Osteocyte (in vitro differentiated cells): ENCODE results near the gene SPTA1. TPM values are rescaled to one million over a fixed set of nuclear protein-coding genes. Genes with fewer than 3 reads are reported as not detected.

Source experiments
- DNase-seq: peaks from one replicate; pipeline ENCODE4 v3.0.0; 2021; ENCODE audit warnings: mixed read lengths; ENCODE audit not compliant: unreplicated experiment; ENCODE audit errors: extremely low spot score
- H3K27ac Mint-ChIP-seq: one replicate; pipeline ENCODE4 v1.8.0; 2021; ENCODE audit warnings: mild to moderate bottlenecking, mixed read lengths; ENCODE audit not compliant: unreplicated experiment
- H3K27me3 Mint-ChIP-seq: one replicate; pipeline ENCODE4 v1.8.0; 2021; ENCODE audit warnings: mixed read lengths; ENCODE audit not compliant: unreplicated experiment
- H3K36me3 Mint-ChIP-seq: one replicate; pipeline ENCODE4 v1.8.0; 2021; ENCODE audit warnings: mixed read lengths; ENCODE audit not compliant: unreplicated experiment
- H3K4me1 Mint-ChIP-seq: one replicate; pipeline ENCODE4 v1.8.0; 2021; ENCODE audit warnings: mixed read lengths; ENCODE audit not compliant: unreplicated experiment
- H3K4me3 Mint-ChIP-seq: one replicate; pipeline ENCODE4 v1.8.0; 2021; ENCODE audit warnings: mild to moderate bottlenecking, moderate library complexity, mixed read lengths; ENCODE audit not compliant: unreplicated experiment
- H3K9me3 Mint-ChIP-seq: one replicate; pipeline ENCODE4 v1.8.0; 2021; ENCODE audit warnings: mixed read lengths; ENCODE audit not compliant: unreplicated experiment
- total RNA-seq: library from RNA; stranded (reverse); gene quantifications from 2 replicates; pipeline ENCODE4 v1.2.1, GENCODE V29; 2021
- TF ChIP-seq, protein P1 (sequence below): fragments of 200-600 bp; sonication (generic); IDR thresholded peaks from 2 replicates; pipeline ENCODE4 v1.5.0; 2021; ENCODE audit warnings: antibody characterized with exemption, mild to moderate bottlenecking, moderate library complexity

SPTA1 gene
- total RNA-seq, 1 donor from 2014 or later, result not detected

DNA sequence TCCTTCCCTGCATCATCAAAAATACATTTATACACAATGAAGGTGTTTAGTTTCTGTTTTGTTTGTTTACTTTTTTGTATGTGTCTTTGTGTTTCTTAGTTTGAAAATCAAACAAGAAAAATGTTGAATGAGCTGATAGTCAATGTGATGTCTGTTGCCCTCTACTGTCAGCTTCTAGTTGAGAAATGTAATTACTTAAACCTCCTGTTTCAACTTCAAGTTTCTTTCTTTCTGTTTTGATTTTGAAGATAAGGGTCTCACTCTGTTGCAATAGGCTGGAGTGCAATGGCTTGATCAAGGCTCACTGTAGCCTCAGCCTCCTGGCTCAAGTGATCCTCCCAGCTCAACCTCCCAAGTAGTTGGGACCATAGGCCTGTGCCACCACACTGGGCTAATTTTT lies 37.5 kb downstream of the SPTA1 start:
- no peaks in the 10 kb centered on the region for H3K27me3 Mint-ChIP-seq
- H3K4me3 Mint-ChIP-seq, result no peak overlapping the region
- no peaks in the 10 kb centered on the region for H3K36me3 Mint-ChIP-seq
- no peaks in the 10 kb centered on the region for H3K9me3 Mint-ChIP-seq
- TF ChIP-seq, protein P1, sequence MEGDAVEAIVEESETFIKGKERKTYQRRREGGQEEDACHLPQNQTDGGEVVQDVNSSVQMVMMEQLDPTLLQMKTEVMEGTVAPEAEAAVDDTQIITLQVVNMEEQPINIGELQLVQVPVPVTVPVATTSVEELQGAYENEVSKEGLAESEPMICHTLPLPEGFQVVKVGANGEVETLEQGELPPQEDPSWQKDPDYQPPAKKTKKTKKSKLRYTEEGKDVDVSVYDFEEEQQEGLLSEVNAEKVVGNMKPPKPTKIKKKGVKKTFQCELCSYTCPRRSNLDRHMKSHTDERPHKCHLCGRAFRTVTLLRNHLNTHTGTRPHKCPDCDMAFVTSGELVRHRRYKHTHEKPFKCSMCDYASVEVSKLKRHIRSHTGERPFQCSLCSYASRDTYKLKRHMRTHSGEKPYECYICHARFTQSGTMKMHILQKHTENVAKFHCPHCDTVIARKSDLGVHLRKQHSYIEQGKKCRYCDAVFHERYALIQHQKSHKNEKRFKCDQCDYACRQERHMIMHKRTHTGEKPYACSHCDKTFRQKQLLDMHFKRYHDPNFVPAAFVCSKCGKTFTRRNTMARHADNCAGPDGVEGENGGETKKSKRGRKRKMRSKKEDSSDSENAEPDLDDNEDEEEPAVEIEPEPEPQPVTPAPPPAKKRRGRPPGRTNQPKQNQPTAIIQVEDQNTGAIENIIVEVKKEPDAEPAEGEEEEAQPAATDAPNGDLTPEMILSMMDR, result no peak
- DNase-seq, result no peak
- H3K4me1 Mint-ChIP-seq, result no peaks in the 10 kb centered on the region
- no peak overlapping the region for H3K27ac Mint-ChIP-seq

DNA sequence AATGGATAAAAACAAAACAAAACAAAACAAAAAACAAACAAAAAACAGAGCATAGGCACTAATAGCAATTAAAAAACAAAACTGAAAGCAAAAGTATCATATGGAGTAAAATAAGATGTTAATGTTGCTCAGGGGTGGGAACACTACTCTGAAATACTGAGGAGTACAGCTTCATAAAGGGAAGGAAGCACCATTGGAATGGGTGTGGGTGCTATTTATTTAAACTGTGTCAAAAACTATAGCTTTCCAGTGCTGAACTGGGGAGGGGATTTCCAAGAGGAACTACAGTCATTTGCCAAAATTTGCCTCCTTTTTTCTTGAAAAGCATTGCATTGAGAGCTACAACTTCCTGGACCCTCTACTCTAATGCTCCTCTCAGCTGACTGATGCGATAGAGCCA lies 40.0 kb downstream of the SPTA1 start:
- H3K9me3 Mint-ChIP-seq, result no peaks in the 10 kb centered on the region
- H3K27ac Mint-ChIP-seq, result no peak overlapping the region
- TF ChIP-seq, protein P1, result no peak
- H3K4me1 Mint-ChIP-seq, result no peaks in the 10 kb centered on the region
- no peaks in the 10 kb centered on the region for H3K27me3 Mint-ChIP-seq
- no peak for DNase-seq
- no peak overlapping the region for H3K4me3 Mint-ChIP-seq
- H3K36me3 Mint-ChIP-seq, result no peaks in the 10 kb centered on the region

DNA sequence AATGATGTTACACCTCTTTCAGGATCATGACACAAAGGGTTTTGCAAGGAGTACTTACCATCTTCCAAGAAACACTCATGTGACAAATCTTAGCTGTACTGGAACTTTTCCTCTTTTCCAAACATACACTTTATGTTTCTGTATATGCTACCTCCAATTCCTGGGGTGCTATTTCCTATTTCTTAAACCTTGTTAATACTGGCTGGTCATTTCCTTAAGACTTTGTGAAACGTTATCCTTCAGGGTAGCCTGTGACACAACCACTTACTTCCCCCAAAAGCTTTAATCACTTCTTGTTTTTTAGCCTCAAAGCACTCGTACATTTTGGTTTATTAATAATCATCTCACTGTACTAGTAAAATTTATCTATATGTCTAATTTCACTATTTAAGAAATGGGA lies 42.1 kb downstream of the SPTA1 start:
- H3K27me3 Mint-ChIP-seq, result no peaks in the 10 kb centered on the region
- H3K4me1 Mint-ChIP-seq, result no peaks in the 10 kb centered on the region
- no peak overlapping the region for H3K27ac Mint-ChIP-seq
- H3K4me3 Mint-ChIP-seq, result no peak overlapping the region
- TF ChIP-seq, protein P1, result no peak
- DNase-seq, result no peak
- no peaks in the 10 kb centered on the region for H3K9me3 Mint-ChIP-seq
- H3K36me3 Mint-ChIP-seq, result no peaks in the 10 kb centered on the region

DNA sequence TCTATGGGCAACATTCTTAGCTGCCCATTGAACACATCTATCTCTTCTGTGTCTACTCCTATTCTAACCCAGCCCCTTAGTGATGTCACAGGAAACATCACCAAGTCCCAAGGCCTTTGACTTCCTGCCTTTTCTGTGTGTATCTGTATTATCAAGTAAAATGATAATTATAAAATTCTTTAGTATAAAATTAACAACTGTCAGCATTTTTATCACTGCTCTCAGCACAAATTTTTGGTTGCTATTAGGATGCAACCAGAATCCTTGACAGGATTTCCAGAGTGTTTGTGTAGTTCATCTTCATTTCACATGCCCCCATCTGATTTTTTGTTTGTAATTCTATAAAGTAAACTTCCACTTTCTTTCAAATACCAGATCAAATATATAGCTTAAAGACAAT lies 47.6 kb downstream of the SPTA1 start:
- Mint-ChIP-seq H3K36me3 (no peaks in the 10 kb centered on the region), H3K27ac (no peak overlapping the region), H3K9me3 (peaks cover 6% of the 10 kb centered on the region), H3K4me1 (no peaks in the 10 kb centered on the region), H3K27me3 (no peaks in the 10 kb centered on the region), H3K4me3 (no peak overlapping the region)
- TF ChIP-seq, protein P1, result no peak
- DNase-seq, result no peak

DNA sequence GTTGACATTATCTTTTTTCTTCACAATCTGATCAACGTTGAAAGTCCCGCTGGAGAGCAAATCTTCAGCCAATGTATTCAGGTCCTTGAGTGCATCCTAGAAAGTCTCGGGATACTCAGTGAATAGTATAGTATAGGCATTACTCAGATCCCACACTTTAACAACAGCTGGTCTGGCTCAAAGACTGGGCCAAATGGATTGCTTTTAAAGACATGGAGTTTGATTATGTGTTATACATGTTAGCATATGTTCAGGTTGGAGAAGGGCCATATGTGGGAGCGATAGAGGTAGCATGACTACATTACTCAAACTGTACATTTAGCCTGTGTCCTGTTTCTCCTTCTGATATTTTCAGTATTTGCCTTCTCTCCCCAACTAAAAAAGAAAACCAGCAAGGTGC lies 48.4 kb downstream of the SPTA1 start:
- H3K4me3 Mint-ChIP-seq, result no peak overlapping the region

More for the DNA sequence above, 48.4 kb downstream of the SPTA1 start:
- Mint-ChIP-seq H3K27me3 (no peaks in the 10 kb centered on the region), H3K27ac (no peak overlapping the region), H3K36me3 (no peaks in the 10 kb centered on the region), H3K4me1 (no peaks in the 10 kb centered on the region), H3K9me3 (peaks cover 6% of the 10 kb centered on the region)
- DNase-seq, result no peak
- TF ChIP-seq, protein P1, result no peak
